Stimulated activated CD4-positive, alpha-beta T cell treated with anti-CD3 and anti-CD28 coated beads, Interleukin-4, amount 100 ng/mL, for 1 hour (primary cell): ENCODE data around the gene EXOC1.
"Not testable (repeated sequence)": the region's sequence is repeated elsewhere in the genome, so short reads cannot be mapped to it uniquely, and the experiment has no call there.

Experiments used
- DNase-seq: peaks from one replicate; pipeline ENCODE4 v3.0.0-alpha.2; 2020

EXOC1 gene

DNA sequence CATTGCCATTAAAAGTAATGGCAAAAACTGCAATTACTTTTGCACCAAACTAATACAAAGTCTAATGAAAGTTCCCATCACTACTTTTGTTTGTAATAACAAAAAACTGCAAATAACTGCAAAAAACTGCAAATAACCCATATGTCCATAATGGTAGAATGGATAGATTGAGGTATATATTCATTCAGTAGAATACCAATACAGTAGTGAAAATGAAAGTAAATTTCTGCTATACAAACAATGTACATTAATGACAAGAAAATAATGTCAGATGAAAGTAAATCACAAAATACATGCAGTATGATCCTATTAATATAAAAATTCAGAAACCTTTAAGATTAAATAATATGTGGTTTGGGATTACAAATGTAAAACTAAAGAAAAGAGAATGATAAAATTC lies 54.0 kb downstream of the EXOC1 start:
- DNase-seq, result no peak

DNA sequence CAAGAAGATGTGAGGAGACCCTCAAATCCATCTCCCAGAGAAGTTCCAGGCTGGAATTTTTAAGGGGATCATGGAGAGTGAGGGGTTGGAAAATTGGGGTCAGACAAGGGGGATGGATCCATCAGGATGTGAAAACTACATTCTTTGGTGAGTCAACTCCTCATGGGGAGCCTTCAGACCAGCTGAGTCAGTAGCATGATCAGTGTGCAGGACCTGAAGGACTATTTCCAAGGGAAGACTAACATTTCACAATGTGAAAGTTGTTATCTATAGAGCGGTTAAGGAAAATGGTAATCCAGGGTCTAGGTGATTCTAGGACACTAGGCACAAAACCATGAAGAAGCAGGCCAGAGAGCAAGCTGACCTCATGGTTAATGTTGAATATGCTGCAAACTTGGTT lies 56.7 kb downstream of the EXOC1 start:
- DNase-seq, result no peak

- no peak for DNase-seq
These were observed 58.8 kb downstream of the EXOC1 start for GRCh38 chr4:55912249-55912648.

GRCh38 chr4:55920571-55920970 lies 67.1 kb downstream of the EXOC1 start:
- no peak for DNase-seq

GRCh38 chr4:55921093-55921492 lies 67.6 kb downstream of the EXOC1 start:
- no peak for DNase-seq

- no peak for DNase-seq
These were observed 71.8 kb downstream of the EXOC1 start for GRCh38 chr4:55925241-55925640.

DNA sequence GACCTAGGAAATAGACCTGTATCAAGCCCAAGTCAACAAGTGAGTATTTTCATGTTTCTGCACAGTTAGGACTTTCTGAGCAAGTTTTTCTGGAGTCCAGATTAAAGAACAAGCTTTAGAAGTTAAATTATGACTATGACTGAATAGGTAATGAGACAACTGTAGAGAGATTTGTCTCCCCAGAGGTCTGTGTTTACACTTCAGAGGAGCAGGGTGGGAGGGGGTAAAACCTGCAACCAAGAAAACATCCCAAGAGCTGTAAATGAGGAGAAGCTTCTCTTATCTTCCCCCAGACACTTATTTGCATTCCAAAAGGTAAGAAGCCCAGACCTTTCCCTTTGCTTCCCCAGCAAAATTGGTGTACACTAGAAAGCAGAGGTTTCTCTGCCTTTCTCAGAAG lies 73.2 kb downstream of the EXOC1 start:
- DNase-seq, result no peak

GRCh38 chr4:55927803-55928437 lies 74.5 kb downstream of the EXOC1 start:
- no peak for DNase-seq

DNA sequence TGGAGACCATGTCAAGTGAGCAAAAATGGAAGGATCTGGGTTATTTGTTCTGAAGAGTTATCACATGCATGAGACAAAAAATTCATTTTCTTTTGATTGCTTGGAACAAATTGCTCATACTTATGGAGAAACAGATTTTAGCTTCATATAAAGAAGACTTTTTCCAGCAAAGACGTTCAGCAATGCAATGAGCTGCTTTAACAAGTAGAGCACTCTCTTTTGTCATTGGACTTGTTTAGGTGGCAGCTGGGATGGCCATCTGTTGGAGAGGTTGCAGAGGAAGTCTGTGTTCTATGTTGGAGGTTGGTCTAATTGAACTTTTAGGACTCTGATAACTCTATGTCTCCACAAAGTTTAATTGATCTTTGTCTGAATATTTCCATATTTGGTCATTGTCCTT lies 75.4 kb downstream of the EXOC1 start:
- DNase-seq, result no peak

- no peak for DNase-seq
These were observed 77.6 kb downstream of the EXOC1 start for GRCh38 chr4:55931043-55931442.

DNA sequence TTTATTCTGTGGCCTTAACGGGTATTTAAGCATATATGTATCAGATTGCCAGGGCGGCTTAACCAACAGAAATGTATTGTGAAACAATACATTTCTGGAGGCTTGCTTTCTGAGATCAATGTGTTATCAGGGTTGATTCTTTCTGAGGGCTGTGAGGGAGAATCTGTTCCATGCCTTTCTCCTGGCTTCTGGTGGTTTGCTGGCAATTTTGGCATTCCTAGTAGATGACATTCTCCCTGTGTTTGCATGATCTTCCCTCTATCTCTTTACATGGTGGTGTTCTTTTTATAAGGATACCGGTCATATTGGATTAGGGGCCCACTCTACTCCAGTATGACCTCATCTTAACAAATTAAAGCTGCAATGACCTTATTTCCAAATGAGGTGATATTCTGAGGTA lies 78.4 kb downstream of the EXOC1 start:
- DNase-seq, result no peak

DNA sequence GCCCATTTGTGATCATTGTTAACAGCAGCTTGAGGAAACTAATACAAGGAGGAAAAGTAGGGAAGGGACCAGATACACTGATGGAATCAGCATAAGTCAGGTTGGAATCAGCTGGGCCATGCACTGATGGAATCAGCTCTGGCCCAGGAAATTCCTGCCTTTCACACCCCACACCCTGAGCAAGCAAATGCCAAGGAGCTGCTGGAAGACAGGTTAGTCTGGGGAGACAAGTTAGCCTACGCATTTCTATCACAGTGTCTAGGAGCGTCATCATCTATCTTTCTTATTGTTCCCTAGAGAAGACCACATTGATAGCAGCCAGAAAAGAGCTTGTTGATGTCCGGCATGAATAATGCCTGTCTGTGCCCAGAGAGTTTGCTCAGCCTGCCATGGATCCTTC lies 79.1 kb downstream of the EXOC1 start:
- no peak for DNase-seq

DNA sequence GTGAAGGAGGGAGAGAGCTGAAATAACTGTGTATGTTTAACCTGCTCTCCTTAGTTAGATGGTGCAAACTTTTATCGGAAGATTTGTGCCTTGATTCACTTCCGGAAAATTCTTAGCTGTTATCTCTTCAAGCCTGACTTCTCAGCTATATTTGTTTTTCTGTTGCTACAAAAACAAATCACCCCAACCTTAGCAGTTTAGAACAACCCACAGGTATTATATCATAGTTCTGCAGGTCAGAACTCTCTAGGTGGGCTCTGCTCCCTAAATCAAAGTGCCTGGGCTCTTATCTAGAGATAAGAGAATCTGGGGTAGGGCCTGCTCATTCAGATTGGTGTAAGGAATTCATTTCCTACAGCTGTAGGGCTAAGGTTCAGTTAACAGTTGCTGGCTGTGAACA lies 80.2 kb downstream of the EXOC1 start:
- DNase-seq, result no peak

GRCh38 chr4:55935907-55936306 lies 82.5 kb downstream of the EXOC1 start:
- DNase-seq, result not testable (repeated sequence)

DNA sequence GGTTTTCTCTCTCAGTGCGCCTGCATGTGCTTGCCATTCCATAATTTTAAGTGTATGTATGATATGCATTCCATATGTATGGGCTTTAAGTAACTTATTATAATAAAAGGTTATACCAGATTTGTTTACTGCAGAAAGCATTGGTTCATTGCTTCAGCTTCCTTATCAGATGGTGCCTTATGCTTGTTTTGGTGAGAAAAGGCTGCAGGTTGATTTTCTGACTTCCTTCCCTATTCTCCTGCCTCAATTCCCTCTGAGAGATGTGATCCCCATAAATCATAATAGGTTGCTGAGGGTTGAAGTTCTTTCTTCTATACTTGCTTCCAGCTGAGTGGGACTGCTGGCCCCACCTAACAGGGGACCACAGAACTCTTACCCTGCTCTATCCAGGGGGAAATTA lies 85.0 kb downstream of the EXOC1 start:
- no peak for DNase-seq

DNA sequence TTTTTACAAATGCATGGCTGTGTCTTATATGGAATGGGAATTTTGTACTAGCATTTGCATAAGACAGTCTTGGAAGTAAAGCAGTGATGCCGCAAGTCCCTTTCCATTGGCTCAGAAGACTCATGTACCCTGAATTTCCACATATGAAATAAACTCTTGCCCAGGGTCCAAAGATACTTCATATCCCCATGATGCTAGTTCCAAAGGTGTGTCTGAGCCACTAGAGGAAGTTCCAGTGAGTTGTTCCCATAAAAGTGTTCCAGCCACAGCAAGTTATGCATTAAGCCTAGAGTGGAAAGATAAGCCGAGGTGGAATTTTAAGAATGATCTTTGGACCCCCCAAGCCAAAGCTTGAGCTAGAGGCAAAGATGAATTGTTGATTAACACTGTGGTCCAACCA lies 86.0 kb downstream of the EXOC1 start:
- no peak for DNase-seq

DNA sequence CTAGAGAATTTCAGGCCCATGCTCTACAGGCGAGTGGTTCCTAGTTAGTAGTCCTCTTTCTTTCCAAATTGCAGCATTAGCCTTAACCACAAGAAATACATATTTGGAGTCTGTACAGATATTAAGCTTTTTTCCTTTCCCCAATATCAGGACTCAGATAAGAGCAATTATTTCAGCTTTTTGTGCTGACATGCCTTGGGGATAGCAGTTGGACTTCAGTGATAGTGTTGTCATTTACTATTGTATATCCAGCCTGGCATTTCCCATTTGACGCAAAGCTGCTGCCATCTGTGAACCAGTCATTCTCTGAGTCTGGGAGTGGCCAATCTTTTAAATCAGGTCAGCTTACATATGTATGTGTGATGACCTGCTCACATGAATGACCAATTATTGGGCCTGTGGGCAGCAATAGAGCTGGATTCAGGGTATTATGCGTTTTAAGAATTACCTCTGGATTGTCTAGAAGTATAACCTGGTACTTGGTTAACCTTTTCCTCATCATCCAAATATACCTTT lies 88.5 kb downstream of the EXOC1 start:
- no peak for DNase-seq

GRCh38 chr4:55947254-55947882 lies 93.9 kb downstream of the EXOC1 start:
- peak; percentile 5 for DNase-seq

DNA sequence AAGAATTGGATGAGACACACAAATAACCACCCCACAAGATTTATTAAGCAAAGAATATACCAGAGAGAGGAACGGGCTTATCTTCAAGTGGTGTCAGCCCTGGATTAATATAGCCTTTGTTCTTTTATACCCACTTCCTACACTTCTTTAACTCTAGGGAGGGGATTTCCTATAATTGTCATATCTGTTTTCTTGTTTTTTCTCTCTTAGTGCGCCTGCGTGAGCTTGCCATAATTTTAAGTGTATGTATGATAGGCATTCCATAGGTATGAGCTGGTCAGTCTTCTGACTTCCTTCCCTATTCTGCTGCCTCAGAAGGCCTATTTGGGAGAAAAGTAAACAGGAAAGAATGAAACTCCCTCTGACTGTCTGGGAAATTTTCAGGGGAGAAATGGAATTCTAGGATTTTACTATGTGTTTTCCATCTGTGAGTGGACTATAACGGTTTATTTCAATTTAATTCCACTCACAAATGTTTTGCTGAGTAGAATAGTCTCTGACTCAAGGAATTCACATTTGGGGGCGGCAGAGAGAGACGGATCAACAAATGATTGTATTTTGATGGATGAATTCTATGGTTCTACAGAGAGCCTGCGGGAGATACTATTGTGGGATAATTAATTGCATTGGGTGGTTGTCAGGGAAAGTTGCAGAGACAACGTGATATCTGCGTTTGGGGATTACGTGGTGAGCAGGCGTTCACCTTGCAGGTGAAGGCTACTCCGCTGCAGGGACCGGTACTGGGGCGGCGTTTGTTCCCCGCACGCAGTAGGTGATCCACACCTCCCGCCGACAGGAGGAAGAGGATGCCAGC lies 94.7 kb downstream of the EXOC1 start:
- peak; percentile 46 for DNase-seq

DNA sequence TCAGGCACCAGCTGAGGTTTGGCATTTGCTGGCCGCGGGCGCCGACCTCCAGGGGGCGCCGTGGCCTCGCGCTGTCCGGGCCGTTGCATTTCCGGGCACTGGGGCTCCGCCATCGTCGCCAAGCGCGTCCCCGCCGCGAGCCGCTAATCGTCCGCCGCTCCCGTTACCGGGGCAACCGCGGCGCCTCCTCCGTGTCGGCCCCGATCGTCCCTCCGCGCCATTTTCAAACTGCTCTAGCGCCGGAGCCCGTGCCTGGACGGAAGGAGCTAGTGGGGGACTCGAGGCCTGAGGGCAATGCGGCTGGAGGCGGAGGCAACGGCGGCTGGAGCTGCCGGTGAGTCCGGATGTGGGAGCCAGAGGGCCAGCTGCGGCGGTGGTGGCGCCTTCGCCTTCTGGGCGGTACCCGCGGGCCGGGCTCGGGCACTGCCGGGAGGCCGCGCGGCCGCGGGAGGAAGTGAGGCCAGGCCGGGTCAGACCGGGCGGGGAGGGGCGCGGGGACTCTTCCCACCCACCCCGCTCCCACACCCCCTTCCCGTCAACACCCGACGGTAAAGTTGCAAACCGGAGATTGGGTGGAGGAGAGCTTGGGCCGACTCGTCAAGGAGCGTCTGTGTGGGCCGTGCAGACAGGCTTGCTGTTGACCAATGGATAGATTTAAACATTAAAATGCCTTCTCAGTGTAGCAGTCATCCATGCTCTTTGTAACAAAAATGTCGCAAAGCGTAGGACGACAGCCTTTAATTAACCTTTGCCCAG lies 95.5 kb downstream of the EXOC1 start, which contains the start of gene CEP135:
Gene CEP135, plus strand, starts transcription at position 220 of the 756 bp plus-strand sequence. CDS start 3,186 bp downstream, outside the sequence.
- DNase-seq, result peak; percentile 92

- DNase-seq, result no peak
These were observed 96.0 kb downstream of the EXOC1 start for GRCh38 chr4:55949482-55949802.

DNA sequence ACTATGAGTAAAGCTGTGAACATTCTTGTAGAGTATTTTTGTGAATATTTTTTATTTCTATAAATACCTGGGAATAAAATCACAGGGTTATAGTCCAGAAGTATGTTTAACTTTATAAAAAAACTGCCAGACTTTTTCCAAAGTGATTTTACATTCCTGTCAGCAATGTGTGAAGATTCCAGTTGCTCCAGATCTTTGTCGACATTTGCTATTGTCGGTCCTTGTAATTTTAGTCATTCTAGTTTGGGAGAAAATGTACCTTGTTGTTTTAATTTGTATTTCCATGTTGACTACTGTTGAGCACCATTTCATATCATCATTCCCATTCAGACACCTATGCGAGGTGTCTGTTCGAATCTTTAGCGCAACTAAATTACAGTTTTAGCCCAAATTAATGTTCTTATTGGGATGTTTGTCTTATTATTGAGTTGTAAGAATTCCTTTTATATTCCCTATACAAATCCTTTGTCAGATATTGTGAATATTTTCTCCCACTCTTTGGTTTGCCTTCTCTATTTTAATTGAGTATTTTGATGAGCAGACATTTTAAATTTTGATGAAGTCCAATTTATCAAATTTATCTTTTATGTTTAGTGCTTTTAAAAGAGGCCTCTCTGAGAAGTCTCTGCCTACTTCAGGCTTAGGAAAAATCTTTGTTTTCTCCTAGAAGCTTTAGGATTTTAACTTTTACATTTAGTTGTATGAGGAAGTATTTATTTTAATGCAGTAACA lies 97.9 kb downstream of the EXOC1 start:
- DNase-seq, result no peak
